ENCODE measurements around the gene SRSF8. TPM values are rescaled to one million over a fixed set of nuclear protein-coding genes. Genes with fewer than 3 reads are reported as not detected.
"Not testable (repeated sequence)": the region's sequence is repeated elsewhere in the genome, so short reads cannot be mapped to it uniquely, and the experiment has no call there.

Gene SRSF8
- polyA plus RNA-seq, 1 of the 3 experiments (the other 2 are of a cell fraction), result 25.4 TPM

GRCh38 chr11:95033051-95033450, 33.7 kb upstream of the SRSF8 start (continued):
- TF ChIP-seq EZH2phosphoT487 (IDR thresholded peaks at IDR 0.05; ENCODE audit: borderline replicate concordance, low read depth) (no peak), FOXM1 (IDR thresholded peaks at IDR 0.05; ENCODE audit: low read depth) (no peak), SIN3A (IDR thresholded peaks at IDR 0.05; ENCODE audit: borderline replicate concordance, low read depth, low read length) (no peak)

- Histone ChIP-seq H3K9me3 (no peaks in the 10 kb centered on the region), H3K27ac (ENCODE audit: low read depth in 2 of 2, low read length in 1 of 2) (no peak overlapping the region), H3K27me3 (ENCODE audit: insufficient read depth) (no peaks in the 10 kb centered on the region), H3K36me3 (replicated peaks in 1 of 2; ENCODE audit: control insufficient read depth in 1 of 2, insufficient read depth in 2 of 2, low read length in 1 of 2) (no peaks in the 10 kb centered on the region), H3K79me2 (ENCODE audit: insufficient read depth) (no peaks in the 10 kb centered on the region), H4K20me1 (ENCODE audit: insufficient read depth) (no peaks in the 10 kb centered on the region), H3K9me2 (no peaks in the 10 kb centered on the region), H3K4me3 (ENCODE audit: low read depth in 2 of 2, low read length in 1 of 2) (no peak overlapping the region), H3F3A (replicated peaks; ENCODE audit: insufficient read depth) (no peaks in the 10 kb centered on the region), H3K4me1 (ENCODE audit: control insufficient read depth in 1 of 2, insufficient read depth in 2 of 2, low read depth in 1 of 2, low read length in 1 of 2) (no peaks in the 10 kb centered on the region; a peak in 1 of 4 replicates), H3K4me2 (no peak overlapping the region), H2AFZ (ENCODE audit: low read depth) (no peak overlapping the region), H3K9ac (no peak overlapping the region)
- WGBS (ENCODE audit: low lambda C conversion rate), result 40% methylated on average over 2 of the region's 2 CpGs
- TF ChIP-seq RXRA (IDR thresholded peaks at IDR 0.05; ENCODE audit: borderline replicate concordance, low read depth) (no peak), USF2 (IDR thresholded peaks at IDR 0.05; ENCODE audit: borderline replicate concordance, low read depth, low read length) (no peak), ELF1 (IDR thresholded peaks at IDR 0.05) (no peak)
- ChIA-PET POLR2A (no interaction called here), CTCF (no interaction called here)
- DNase-seq, result no peak
Observed at GRCh38 chr11:95035316-95035715, 31.4 kb upstream of the SRSF8 start.

GRCh38 chr11:95037356-95038035, 29.2 kb upstream of the SRSF8 start:
- H3K4me1 ChIP-seq (ENCODE audit: control insufficient read depth in 1 of 2, insufficient read depth in 2 of 2, low read depth in 1 of 2, low read length in 1 of 2); POLR2A ChIA-PET; DNase-seq; H3K9ac ChIP-seq; H3K27ac ChIP-seq (ENCODE audit: low read depth in 2 of 2, low read length in 1 of 2); H4K20me1 ChIP-seq (ENCODE audit: insufficient read depth); H3K4me2 ChIP-seq; H3K4me3 ChIP-seq (ENCODE audit: low read depth in 2 of 2, low read length in 1 of 2); H3K36me3 ChIP-seq (replicated peaks in 1 of 2; ENCODE audit: control insufficient read depth in 1 of 2, insufficient read depth in 2 of 2, low read length in 1 of 2); H3K27me3 ChIP-seq (ENCODE audit: insufficient read depth); H2AFZ ChIP-seq (ENCODE audit: low read depth); H3F3A ChIP-seq (replicated peaks; ENCODE audit: insufficient read depth); CTCF ChIA-PET; H3K79me2 ChIP-seq (ENCODE audit: insufficient read depth); H3K9me3 ChIP-seq; H3K9me2 ChIP-seq: not testable (repeated sequence)
- 91% methylated on average over 61 of the region's 71 CpGs for WGBS (ENCODE audit: low lambda C conversion rate)

- Histone ChIP-seq H3K4me1 (ENCODE audit: control insufficient read depth in 1 of 2, insufficient read depth in 2 of 2, low read depth in 1 of 2, low read length in 1 of 2) (no peaks in the 10 kb centered on the region), H3K36me3 (replicated peaks in 1 of 2; ENCODE audit: control insufficient read depth in 1 of 2, insufficient read depth in 2 of 2, low read length in 1 of 2) (no peaks in the 10 kb centered on the region), H3K9me2 (no peaks in the 10 kb centered on the region), H3K9me3 (no peaks in the 10 kb centered on the region), H3K79me2 (ENCODE audit: insufficient read depth) (no peaks in the 10 kb centered on the region), H2AFZ (ENCODE audit: low read depth) (no peak overlapping the region), H3K27me3 (ENCODE audit: insufficient read depth) (peaks cover 14% of the 10 kb centered on the region), H3K4me2 (no peak overlapping the region), H3F3A (replicated peaks; ENCODE audit: insufficient read depth) (no peaks in the 10 kb centered on the region), H3K9ac (no peak overlapping the region), H3K27ac (ENCODE audit: low read depth in 2 of 2, low read length in 1 of 2) (no peak overlapping the region), H4K20me1 (ENCODE audit: insufficient read depth) (no peaks in the 10 kb centered on the region), H3K4me3 (ENCODE audit: low read depth in 2 of 2, low read length in 1 of 2) (no peak overlapping the region)
- DNase-seq, result no peak
- 84% methylated on average over 1 of the region's 1 CpG for WGBS (ENCODE audit: low lambda C conversion rate)
- ChIA-PET POLR2A (no interaction called here), CTCF (no interaction called here)
- TF ChIP-seq RCOR1 (IDR thresholded peaks at IDR 0.05; ENCODE audit: low read length) (no peak), EP300 (IDR thresholded peaks at IDR 0.05; ENCODE audit: borderline replicate concordance in 1 of 2, low read depth in 1 of 2, low read length in 1 of 2) (no peak), USF2 (IDR thresholded peaks at IDR 0.05; ENCODE audit: borderline replicate concordance, low read depth, low read length) (no peak), FOSL2 (IDR thresholded peaks at IDR 0.05; ENCODE audit: borderline replicate concordance, low read depth) (no peak), CHD2 (IDR thresholded peaks at IDR 0.05; ENCODE audit: low read length, partially characterized antibody) (no peak), REST (IDR thresholded peaks at IDR 0.05; ENCODE audit: low read depth, low read length) (no peak), PBX3 (IDR thresholded peaks at IDR 0.05) (no peak)
Observed at GRCh38 chr11:95042239-95042638, 24.5 kb upstream of the SRSF8 start.

Measured in SK-N-SH (cell line).